ENCODE measurements around the gene MAP3K12. TPM values are rescaled to one million over a fixed set of nuclear protein-coding genes. Genes with fewer than 3 reads are reported as not detected.
"Not testable (repeated sequence)": the region's sequence is repeated elsewhere in the genome, so short reads cannot be mapped to it uniquely, and the experiment has no call there.

The MAP3K12 gene
- total and polyA plus RNA-seq, 7 donors, result 1.9 to 3.1 (median 2.4) TPM

- TF ChIP-seq CTCF (IDR thresholded peaks at IDR 0.05), result no peak
- no peak for DNase-seq
- intact Hi-C loops (cut with DNase I), result no loop called here
- Histone ChIP-seq H3K27me3 (ENCODE audit: insufficient read depth in 3 of 3, low read length in 2 of 3) (no peaks in the 10 kb centered on the region), H3K9me3 (no peaks in the 10 kb centered on the region), H3K27ac (no peak overlapping the region), H3K4me1 (peaks cover 11% of the 10 kb centered on the region), H3K36me3 (ENCODE audit: insufficient read depth in 1 of 2, low read depth in 1 of 2) (peaks cover 2 to 46% of the 10 kb centered on the region in 2 donors), H3K4me3 (no peak overlapping the region)
- 94 to 97% (median 96%) methylated on average over 4 of the region's 4 CpGs for WGBS, 3 donors
- ATAC-seq, result no peak
These were observed 55.3 kb downstream of the MAP3K12 start for GRCh38 chr12:53443955-53444354.

DNA sequence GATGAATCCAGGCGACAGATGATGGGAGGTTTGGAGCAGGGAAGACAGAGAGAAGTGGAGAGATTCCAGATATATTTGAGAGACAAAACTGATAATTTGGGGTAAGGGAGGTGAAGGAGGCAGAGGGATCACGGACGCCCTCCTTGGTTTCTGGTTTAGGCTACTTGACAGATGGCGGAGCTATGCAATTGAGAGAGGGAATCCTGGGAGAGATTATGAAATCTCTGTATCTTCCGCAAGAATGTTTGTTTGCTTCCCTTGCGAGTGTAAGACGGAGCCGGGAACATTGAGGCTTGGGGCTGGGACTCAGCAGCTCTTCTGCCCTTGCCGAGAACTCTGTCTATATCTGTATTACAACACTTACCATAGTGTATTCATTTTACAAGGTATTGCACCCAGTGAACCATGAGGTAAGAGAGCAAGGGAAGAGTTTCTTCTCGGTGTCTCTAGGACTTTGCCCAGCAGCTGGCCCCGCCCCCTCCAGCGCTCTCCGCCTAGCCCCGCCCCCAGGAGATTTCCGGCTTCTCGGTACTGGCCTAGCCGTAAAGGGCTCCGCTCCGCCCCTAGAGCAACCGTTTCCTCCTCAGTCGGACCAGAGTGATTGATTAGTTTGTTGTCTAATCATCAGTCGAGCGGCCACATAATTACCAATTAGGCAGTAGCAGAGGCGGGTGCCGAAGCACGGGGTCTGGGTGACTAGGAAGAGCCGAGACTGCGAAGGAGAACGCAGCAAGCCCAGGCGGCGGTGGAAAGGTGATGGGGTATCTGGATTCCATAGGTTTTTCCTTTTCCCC is 58.0 kb downstream of the MAP3K12 start, which contains the start of gene PRR13:
Gene PRR13 (plus strand): TSS at position 695 of the 794 bp plus-strand sequence. CDS start 981 bp downstream, outside the sequence.
- H3K27ac ChIP-seq, result peak within 1 kb of the TSS; percentile 88
- TF ChIP-seq CTCF (IDR thresholded peaks at IDR 0.05), result no peak
- 0 to 1% (median 1%) methylated on average over 31 of the region's 31 CpGs for WGBS, 3 donors
- no peaks in the 10 kb centered on the region for H3K27me3 ChIP-seq (ENCODE audit: insufficient read depth in 3 of 3, low read length in 2 of 3)
- peak within 1 kb of the TSS; percentile 85 for H3K4me3 ChIP-seq
- peaks cover 11% of the 10 kb centered on the region for H3K4me1 ChIP-seq
- peak; percentile 97 to 99 (median 98) for ATAC-seq
- intact Hi-C loops (cut with DNase I), result no loop called here
- no peaks in the 10 kb centered on the region for H3K9me3 ChIP-seq
- H3K36me3 ChIP-seq (ENCODE audit: insufficient read depth in 1 of 2, low read depth in 1 of 2), result peaks cover 2 to 28% of the 10 kb centered on the region in 2 donors
- peak; percentile 98 to 99 for DNase-seq

GRCh38 chr12:53439582-53439981 is 59.7 kb downstream of the MAP3K12 start:
- Histone ChIP-seq H3K36me3 (ENCODE audit: insufficient read depth in 1 of 2, low read depth in 1 of 2) (peaks cover 0 to 11% of the 10 kb centered on the region in 2 donors), H3K4me1 (peaks cover 11% of the 10 kb centered on the region)
- H3K9me3 ChIP-seq; H3K27ac ChIP-seq; ATAC-seq; H3K4me3 ChIP-seq; H3K27me3 ChIP-seq (ENCODE audit: insufficient read depth in 3 of 3, low read length in 2 of 3); DNase-seq; intact Hi-C loops (cut with DNase I): not testable (repeated sequence)

DNA sequence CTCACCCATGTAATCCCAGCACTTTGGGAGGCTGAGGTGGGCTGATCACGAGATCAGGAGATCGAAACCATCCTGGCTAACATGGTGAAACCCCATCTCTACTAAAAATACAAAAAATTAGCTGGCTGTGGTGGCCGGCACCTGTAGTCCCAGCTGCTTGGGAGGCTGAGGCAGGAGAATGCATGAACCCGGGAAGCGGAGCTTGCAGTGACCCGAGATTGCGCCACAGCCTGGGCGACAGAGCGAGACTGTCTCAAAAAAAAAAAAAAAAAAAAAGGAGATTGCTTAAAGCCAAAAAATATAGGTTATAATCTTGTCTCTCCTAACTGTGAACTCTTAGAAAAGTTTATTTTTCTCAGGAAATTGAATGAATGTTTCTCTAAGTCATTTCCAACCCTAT is 63.9 kb downstream of the MAP3K12 start:
- H3K9me3 ChIP-seq; DNase-seq; H3K4me3 ChIP-seq; intact Hi-C loops (cut with DNase I); H3K27ac ChIP-seq; H3K36me3 ChIP-seq (ENCODE audit: insufficient read depth in 1 of 2, low read depth in 1 of 2); ATAC-seq; H3K27me3 ChIP-seq (ENCODE audit: insufficient read depth in 3 of 3, low read length in 2 of 3); H3K4me1 ChIP-seq: not testable (repeated sequence)
- WGBS, 3 donors, result 93 to 97% (median 94%) methylated on average over 9 of the region's 9 CpGs

- intact Hi-C loops (cut with DNase I), result no loop called here
- H3K27ac ChIP-seq, result no peak overlapping the region
- no peaks in the 10 kb centered on the region for H3K36me3 ChIP-seq (ENCODE audit: insufficient read depth in 1 of 2, low read depth in 1 of 2)
- H3K9me3 ChIP-seq, result no peaks in the 10 kb centered on the region
- TF ChIP-seq CTCF (IDR thresholded peaks at IDR 0.05), result no peak
- WGBS, 3 donors, result 75 to 87% (median 82%) methylated on average over 7 of the region's 7 CpGs
- no peak overlapping the region for H3K4me3 ChIP-seq
- DNase-seq (no peak), ATAC-seq (no peak)
- H3K27me3 ChIP-seq (ENCODE audit: insufficient read depth in 3 of 3, low read length in 2 of 3), result no peaks in the 10 kb centered on the region
- peaks cover 4% of the 10 kb centered on the region for H3K4me1 ChIP-seq
These were observed 68.1 kb downstream of the MAP3K12 start for GRCh38 chr12:53431187-53431586.
